Smooth muscle cell (in vitro differentiated cells): ENCODE measurements around the gene LRRC55. TPM values are rescaled to one million over a fixed set of nuclear protein-coding genes. Genes with fewer than 3 reads are reported as not detected.

ENCODE experiments used
- DNase-seq: peaks from one replicate; lab custom pipeline; 2025; ENCODE audit not compliant: unreplicated experiment; lab: John Stamatoyannopoulos, UW
- H2AFZ ChIP-seq: fragments of 200-600 bp; sonication (generic); 2 replicates; pipeline ENCODE4 v1.6.0; 2016; ENCODE audit warnings: antibody characterized with exemption, low read depth, mild to moderate bottlenecking
- H3F3A ChIP-seq: fragments of 200-600 bp; sonication (generic); 2 replicates; pipeline ENCODE4 v1.6.0; 2017; ENCODE audit warnings: antibody characterized with exemption, low read depth
- H3K27ac ChIP-seq: fragments of 200-600 bp; sonication (generic); 2 replicates; pipeline ENCODE4 v1.5.1; 2016; ENCODE audit warnings: low read depth, mild to moderate bottlenecking
- H3K27me3 ChIP-seq: fragments of 200-600 bp; sonication (generic); 2 replicates; pipeline ENCODE4 v1.6.1; 2016; ENCODE audit warnings: low read depth, mild to moderate bottlenecking
- H3K36me3 ChIP-seq: fragments of 200-600 bp; sonication (generic); 2 replicates; pipeline ENCODE4 v1.5.1; 2016; ENCODE audit warnings: low read depth
- H3K4me1 ChIP-seq: fragments of 200-600 bp; sonication (generic); 2 replicates; pipeline ENCODE4 v1.5.1; 2016; ENCODE audit warnings: low read depth
- H3K4me2 ChIP-seq: fragments of 200-600 bp; sonication (generic); 2 replicates; pipeline ENCODE4 v1.6.0; 2016; ENCODE audit warnings: mild to moderate bottlenecking
- H3K4me3 ChIP-seq: fragments of 200-600 bp; sonication (generic); 2 replicates; pipeline ENCODE4 v1.5.1; 2016; ENCODE audit warnings: mild to moderate bottlenecking
- H3K79me2 ChIP-seq: fragments of 200-600 bp; sonication (generic); 2 replicates; pipeline ENCODE4 v1.6.0; 2016; ENCODE audit warnings: low read depth, mild to moderate bottlenecking
- H3K9ac ChIP-seq: fragments of 200-600 bp; sonication (generic); 2 replicates; pipeline ENCODE4 v1.6.0; 2016; ENCODE audit warnings: low read depth
- H3K9me3 ChIP-seq: fragments of 200-600 bp; sonication (generic); replicated peaks from 2 replicates; pipeline ENCODE4 v1.5.1; 2016; ENCODE audit warnings: low read depth
- H4K20me1 ChIP-seq: fragments of 200-600 bp; sonication (generic); 2 replicates; pipeline ENCODE4 v1.6.0; 2016; ENCODE audit warnings: low read depth
- WGBS: methylation state at CpG from one replicate; pipeline ENCODE4 v1.1.7; 2016; ENCODE audit warnings: low lambda C conversion rate; 5-methylcytosine and 5-hydroxymethylcytosine counted together
- polyA plus RNA-seq: library from polyadenylated mRNA; unstranded; fragments of >200 nt; fragmentation: Nextera tagmentation; extraction: Ambion mirVana; gene quantifications from 2 replicates; pipeline ENCODE4 v1.2.1, GENCODE V29; 2016
- total RNA-seq: library from RNA; depleted of rRNA; stranded (reverse); fragments of >200 nt; gene quantifications from 2 replicates; pipeline ENCODE4 v1.2.3, GENCODE V29; 2014
- TF ChIP-seq, protein P1 (sequence below): fragments of 200-600 bp; sonication (generic); IDR thresholded peaks from 2 replicates; pipeline ENCODE4 v1.5.1; 2017; ENCODE audit warnings: borderline replicate concordance, mild to moderate bottlenecking, antibody characterized with exemption; ENCODE audit not compliant: insufficient read depth, poor library complexity, severe bottlenecking

LRRC55 gene
- total and polyA plus RNA-seq, 2 experiments from 2014 or later, result 0.10 TPM; not detected in 1

GRCh38 chr11:57191311-57192219 lies 9.8 kb downstream of the LRRC55 start:
- H3K79me2 ChIP-seq, result no peaks in the 10 kb centered on the region
- H3F3A ChIP-seq, result no peaks in the 10 kb centered on the region
- H2AFZ ChIP-seq, result no peak overlapping the region
- no peak overlapping the region for H3K4me2 ChIP-seq
- H3K9me3 ChIP-seq, result no peaks in the 10 kb centered on the region
- TF ChIP-seq, protein P1, sequence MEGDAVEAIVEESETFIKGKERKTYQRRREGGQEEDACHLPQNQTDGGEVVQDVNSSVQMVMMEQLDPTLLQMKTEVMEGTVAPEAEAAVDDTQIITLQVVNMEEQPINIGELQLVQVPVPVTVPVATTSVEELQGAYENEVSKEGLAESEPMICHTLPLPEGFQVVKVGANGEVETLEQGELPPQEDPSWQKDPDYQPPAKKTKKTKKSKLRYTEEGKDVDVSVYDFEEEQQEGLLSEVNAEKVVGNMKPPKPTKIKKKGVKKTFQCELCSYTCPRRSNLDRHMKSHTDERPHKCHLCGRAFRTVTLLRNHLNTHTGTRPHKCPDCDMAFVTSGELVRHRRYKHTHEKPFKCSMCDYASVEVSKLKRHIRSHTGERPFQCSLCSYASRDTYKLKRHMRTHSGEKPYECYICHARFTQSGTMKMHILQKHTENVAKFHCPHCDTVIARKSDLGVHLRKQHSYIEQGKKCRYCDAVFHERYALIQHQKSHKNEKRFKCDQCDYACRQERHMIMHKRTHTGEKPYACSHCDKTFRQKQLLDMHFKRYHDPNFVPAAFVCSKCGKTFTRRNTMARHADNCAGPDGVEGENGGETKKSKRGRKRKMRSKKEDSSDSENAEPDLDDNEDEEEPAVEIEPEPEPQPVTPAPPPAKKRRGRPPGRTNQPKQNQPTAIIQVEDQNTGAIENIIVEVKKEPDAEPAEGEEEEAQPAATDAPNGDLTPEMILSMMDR, result no peak
- no peak for DNase-seq
- H3K27me3 ChIP-seq, result no peaks in the 10 kb centered on the region
- no peak overlapping the region for H3K27ac ChIP-seq
- no peaks in the 10 kb centered on the region for H3K36me3 ChIP-seq
- WGBS, result 89% methylated on average over 9 of the region's 9 CpGs
- H4K20me1 ChIP-seq, result no peaks in the 10 kb centered on the region
- no peak overlapping the region for H3K9ac ChIP-seq
- peaks cover 8% of the 10 kb centered on the region for H3K4me1 ChIP-seq
- no peak overlapping the region for H3K4me3 ChIP-seq

DNA sequence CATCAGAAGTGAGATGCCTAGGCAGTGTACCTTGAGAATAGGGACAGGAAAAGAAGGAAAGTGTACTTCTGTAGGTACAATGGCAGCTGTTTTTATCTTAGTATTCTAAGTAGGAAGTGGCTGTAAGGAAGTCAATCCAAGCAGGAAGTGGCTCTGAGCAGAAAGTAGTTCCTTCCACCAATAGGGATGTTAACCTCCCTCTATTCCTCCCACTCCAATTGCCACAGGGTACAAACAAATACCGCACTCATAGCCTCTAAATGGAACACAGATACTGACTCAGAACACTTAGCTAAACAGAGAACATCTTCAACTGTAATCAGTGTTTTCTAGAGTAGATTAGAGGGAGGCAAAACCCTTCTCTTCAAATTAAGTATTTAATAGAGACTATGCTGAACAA lies 10.6 kb downstream of the LRRC55 start:
- H3K4me1 ChIP-seq, result peaks cover 8% of the 10 kb centered on the region
- H3K36me3 ChIP-seq, result no peaks in the 10 kb centered on the region
- H3K9me3 ChIP-seq, result no peaks in the 10 kb centered on the region
- no peak overlapping the region for H3K4me2 ChIP-seq
- H3K79me2 ChIP-seq, result no peaks in the 10 kb centered on the region
- H3K27ac ChIP-seq, result no peak overlapping the region
- no peaks in the 10 kb centered on the region for H3F3A ChIP-seq
- no peaks in the 10 kb centered on the region for H3K27me3 ChIP-seq
- H3K4me3 ChIP-seq, result no peak overlapping the region
- no peak for DNase-seq
- TF ChIP-seq, protein P1, result no peak
- 50% methylated on average over 1 of the region's 1 CpG for WGBS
- H4K20me1 ChIP-seq, result no peaks in the 10 kb centered on the region
- no peak overlapping the region for H2AFZ ChIP-seq
- H3K9ac ChIP-seq, result no peak overlapping the region

DNA sequence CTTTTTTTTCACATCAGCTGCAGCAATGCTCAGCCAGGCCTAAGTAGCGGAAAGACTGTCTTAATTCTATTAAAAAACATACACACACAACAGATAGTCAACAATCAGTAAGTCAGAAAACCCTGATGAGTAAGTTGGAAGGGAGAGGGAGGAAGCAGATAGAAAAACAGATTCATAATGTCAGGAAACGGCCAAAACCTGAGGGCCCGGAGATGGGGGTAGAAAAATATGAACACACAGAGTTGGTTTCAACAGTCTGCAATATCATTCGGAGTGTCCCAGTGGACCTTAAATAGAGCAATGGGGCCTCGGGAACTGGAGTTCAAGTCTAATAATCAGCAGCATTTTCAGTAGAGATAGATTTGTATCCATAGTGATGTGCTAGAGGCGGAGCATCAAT lies 14.8 kb downstream of the LRRC55 start:
- Histone ChIP-seq H4K20me1 (no peaks in the 10 kb centered on the region), H3K79me2 (no peaks in the 10 kb centered on the region), H3K4me2 (no peak overlapping the region), H3K4me3 (no peak overlapping the region), H3K27me3 (no peaks in the 10 kb centered on the region), H3K27ac (no peak overlapping the region), H3K36me3 (no peaks in the 10 kb centered on the region), H3K4me1 (peaks cover under 1% of the 10 kb centered on the region), H2AFZ (no peak overlapping the region), H3F3A (no peaks in the 10 kb centered on the region), H3K9ac (no peak overlapping the region), H3K9me3 (no peaks in the 10 kb centered on the region)
- 86% methylated on average over 6 of the region's 6 CpGs for WGBS
- no peak for DNase-seq
- TF ChIP-seq, protein P1, result no peak
